ENCODE results near the gene DHX8.
"Not testable (repeated sequence)": the region's sequence is repeated elsewhere in the genome, so short reads cannot be mapped to it uniquely, and the experiment has no call there.

Gene DHX8

DNA sequence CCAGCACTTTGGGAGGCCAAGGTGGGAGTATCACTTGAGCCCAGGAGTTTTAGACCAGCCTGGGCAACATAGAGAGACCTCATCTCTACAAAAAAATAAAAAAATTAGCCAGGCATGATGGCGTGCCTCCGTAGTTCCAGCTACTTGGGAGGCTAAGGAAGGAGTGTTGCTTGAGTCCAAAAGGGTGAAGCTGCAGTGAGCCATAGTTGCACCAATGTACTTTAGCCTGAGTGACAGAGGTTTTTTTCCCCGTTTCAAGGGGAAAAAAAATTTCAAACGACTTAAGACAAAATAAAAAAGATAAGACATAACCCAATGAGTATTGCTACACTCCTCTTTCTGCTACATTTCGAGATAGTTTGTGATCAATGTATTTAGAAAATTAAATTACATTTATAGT, 6.8 kb downstream of the DHX8 start:
- peaks cover 19% of the 10 kb centered on the region for H3K79me2 ChIP-seq
- H3K9ac ChIP-seq, result no peak overlapping the region
- H3K4me2 ChIP-seq (ENCODE audit: low read length), result no peak overlapping the region
- H3K4me1 ChIP-seq, result no peaks in the 10 kb centered on the region
- H3K4me3 ChIP-seq (ENCODE audit: low read depth, low read length), result no peak overlapping the region
- H3K9me3 ChIP-seq (ENCODE audit: control insufficient read depth, low read length), result no peaks in the 10 kb centered on the region
- no peaks in the 10 kb centered on the region for H3K27me3 ChIP-seq (ENCODE audit: control insufficient read depth, insufficient read depth, low read length)
- no peaks in the 10 kb centered on the region for H3K36me3 ChIP-seq (ENCODE audit: control insufficient read depth, insufficient read depth, low read length)
- TF ChIP-seq, protein P1, sequence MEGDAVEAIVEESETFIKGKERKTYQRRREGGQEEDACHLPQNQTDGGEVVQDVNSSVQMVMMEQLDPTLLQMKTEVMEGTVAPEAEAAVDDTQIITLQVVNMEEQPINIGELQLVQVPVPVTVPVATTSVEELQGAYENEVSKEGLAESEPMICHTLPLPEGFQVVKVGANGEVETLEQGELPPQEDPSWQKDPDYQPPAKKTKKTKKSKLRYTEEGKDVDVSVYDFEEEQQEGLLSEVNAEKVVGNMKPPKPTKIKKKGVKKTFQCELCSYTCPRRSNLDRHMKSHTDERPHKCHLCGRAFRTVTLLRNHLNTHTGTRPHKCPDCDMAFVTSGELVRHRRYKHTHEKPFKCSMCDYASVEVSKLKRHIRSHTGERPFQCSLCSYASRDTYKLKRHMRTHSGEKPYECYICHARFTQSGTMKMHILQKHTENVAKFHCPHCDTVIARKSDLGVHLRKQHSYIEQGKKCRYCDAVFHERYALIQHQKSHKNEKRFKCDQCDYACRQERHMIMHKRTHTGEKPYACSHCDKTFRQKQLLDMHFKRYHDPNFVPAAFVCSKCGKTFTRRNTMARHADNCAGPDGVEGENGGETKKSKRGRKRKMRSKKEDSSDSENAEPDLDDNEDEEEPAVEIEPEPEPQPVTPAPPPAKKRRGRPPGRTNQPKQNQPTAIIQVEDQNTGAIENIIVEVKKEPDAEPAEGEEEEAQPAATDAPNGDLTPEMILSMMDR (IDR thresholded peaks at IDR 0.05), result no peak
- H3K27ac ChIP-seq, result no peak overlapping the region
- no peak overlapping the region for H2AFZ ChIP-seq

DNA sequence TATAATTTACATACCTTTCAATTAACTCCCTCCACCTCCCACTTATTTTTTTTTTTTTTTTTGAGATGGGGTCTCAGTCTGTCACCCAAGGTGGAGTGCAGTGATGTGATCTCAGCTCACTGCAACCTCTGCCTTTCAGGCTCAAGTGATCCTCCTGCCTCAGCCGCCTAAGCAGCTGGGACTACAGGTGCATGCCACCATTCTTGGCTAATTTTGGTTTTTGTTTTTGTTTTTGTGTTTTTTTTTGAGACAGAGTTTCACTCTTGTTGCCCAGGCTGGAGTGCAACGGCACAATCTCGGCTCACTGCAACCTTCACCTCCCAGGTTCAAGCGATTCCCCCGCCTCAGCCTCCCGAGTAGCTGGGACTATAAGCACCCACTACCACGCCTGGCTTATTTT, 25.7 kb downstream of the DHX8 start:
- H3K79me2 ChIP-seq; H3K4me2 ChIP-seq (ENCODE audit: low read length); H3K4me1 ChIP-seq; H3K36me3 ChIP-seq (ENCODE audit: control insufficient read depth, insufficient read depth, low read length); H3K27me3 ChIP-seq (ENCODE audit: control insufficient read depth, insufficient read depth, low read length); H3K9me3 ChIP-seq (ENCODE audit: control insufficient read depth, low read length); H3K4me3 ChIP-seq (ENCODE audit: low read depth, low read length); H3K27ac ChIP-seq; H2AFZ ChIP-seq; H3K9ac ChIP-seq: not testable (repeated sequence)

DNA sequence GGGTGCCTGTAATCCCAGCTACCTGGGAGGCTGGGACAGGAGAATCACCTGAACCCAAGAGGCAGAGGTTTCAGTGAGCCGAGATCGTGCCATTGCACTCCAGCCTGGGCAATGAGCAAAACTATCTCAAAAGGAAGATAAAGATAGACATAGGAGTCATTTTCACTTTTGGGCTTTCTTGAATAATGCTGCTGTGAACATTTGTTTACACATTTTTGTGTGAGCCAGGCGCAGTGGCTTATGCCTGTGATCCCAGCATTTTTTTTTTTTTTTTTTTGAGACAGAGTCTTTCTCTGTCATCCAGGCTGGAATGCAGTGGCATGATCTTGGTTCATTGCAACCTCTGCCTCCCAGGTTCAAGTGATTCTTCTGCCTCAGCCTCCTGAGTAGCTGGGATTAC, 27.4 kb downstream of the DHX8 start:
- H3K79me2 ChIP-seq; H3K4me2 ChIP-seq (ENCODE audit: low read length); H2AFZ ChIP-seq; H3K27me3 ChIP-seq (ENCODE audit: control insufficient read depth, insufficient read depth, low read length); H3K36me3 ChIP-seq (ENCODE audit: control insufficient read depth, insufficient read depth, low read length); H3K4me3 ChIP-seq (ENCODE audit: low read depth, low read length); H3K27ac ChIP-seq; H3K4me1 ChIP-seq; H3K9me3 ChIP-seq (ENCODE audit: control insufficient read depth, low read length); H3K9ac ChIP-seq: not testable (repeated sequence)

DNA sequence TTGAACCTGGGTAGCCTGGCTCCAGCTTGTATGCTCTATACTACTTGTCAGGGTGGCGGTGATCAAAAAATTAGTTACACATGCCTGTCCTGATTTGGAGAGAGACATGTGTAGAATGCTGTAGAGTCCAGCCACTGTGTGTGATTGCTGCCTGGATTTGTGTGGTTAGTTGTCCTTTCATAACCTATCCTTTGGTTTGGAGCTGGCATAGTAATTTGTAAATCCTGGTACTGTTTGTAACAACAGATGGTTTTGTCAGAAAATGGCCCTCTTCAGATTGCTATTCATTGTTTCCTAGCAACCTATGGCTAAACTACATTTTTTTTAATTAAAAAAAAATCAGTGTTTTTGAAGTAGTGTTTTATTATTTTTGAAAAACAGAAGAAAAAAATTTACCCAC, 31.9 kb downstream of the DHX8 start:
- Histone ChIP-seq H3K9ac (no peak overlapping the region), H3K4me2 (ENCODE audit: low read length) (no peak overlapping the region), H3K79me2 (no peaks in the 10 kb centered on the region), H3K9me3 (ENCODE audit: control insufficient read depth, low read length) (no peaks in the 10 kb centered on the region), H3K27me3 (ENCODE audit: control insufficient read depth, insufficient read depth, low read length) (no peaks in the 10 kb centered on the region), H3K4me1 (no peaks in the 10 kb centered on the region), H3K4me3 (ENCODE audit: low read depth, low read length) (no peak overlapping the region), H3K27ac (no peak overlapping the region), H2AFZ (no peak overlapping the region), H3K36me3 (ENCODE audit: control insufficient read depth, insufficient read depth, low read length) (no peaks in the 10 kb centered on the region)
- TF ChIP-seq, protein P1 (IDR thresholded peaks at IDR 0.05), result no peak

DNA sequence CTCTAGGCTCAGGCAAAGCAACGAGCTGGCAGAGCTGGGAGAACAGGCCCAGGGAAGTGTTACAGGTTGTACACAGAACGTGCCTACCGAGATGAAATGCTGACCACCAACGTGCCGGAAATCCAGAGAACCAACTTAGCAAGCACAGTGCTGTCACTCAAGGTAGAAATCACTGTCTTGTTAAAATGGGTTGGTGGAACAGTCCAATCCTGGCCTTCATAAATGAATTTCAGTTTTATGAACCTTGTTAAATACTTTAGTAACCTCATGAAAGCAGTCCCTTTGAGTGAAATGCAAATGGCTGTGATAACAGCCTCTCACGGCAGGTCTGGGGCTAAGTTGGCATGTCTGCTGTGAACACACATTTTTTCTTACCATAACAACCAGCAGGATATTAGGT, 33.4 kb downstream of the DHX8 start:
- Histone ChIP-seq H3K9ac (no peak overlapping the region), H3K4me3 (ENCODE audit: low read depth, low read length) (no peak overlapping the region), H3K4me2 (ENCODE audit: low read length) (no peak overlapping the region), H3K4me1 (no peaks in the 10 kb centered on the region), H3K27me3 (ENCODE audit: control insufficient read depth, insufficient read depth, low read length) (no peaks in the 10 kb centered on the region), H2AFZ (no peak overlapping the region), H3K27ac (no peak overlapping the region), H3K36me3 (ENCODE audit: control insufficient read depth, insufficient read depth, low read length) (no peaks in the 10 kb centered on the region), H3K79me2 (peaks cover 4% of the 10 kb centered on the region), H3K9me3 (ENCODE audit: control insufficient read depth, low read length) (no peaks in the 10 kb centered on the region)
- TF ChIP-seq, protein P1 (IDR thresholded peaks at IDR 0.05), result no peak

DNA sequence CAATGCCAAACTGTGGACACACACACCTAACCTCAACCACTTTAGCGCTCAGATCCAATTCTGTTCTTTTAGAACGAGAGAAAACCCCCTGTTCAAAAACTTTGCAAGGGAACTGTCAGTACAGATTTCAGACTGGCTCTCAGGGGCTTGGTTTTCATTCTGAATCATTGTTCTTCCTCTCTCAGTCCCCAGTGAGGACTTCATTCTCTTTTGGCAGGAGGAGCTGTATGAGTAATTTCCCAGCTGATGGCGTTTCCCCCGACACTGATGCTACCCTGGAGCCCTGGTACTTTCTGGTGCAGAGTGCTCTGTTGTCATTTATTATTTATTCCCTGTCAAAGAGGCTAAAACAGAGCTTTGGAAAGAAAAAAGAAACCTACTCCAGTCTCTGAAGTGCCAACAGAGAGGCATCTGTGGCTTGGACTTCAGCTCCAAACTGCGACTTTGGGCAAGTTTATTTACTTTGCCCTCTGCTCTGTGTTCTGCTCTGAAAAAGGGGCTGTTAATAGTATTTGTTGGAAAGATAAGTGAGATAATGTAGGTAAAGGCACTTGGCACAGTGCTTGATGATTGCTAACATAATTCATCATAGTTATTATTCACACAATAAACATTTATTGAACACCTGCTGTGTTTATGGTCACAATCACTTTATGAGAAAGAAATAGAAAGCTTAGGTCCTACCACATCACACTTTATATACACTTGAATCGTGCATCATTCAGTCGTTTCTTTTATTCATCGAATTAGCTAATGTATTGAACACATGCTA, 34.0 kb downstream of the DHX8 start:
- H3K9me3 ChIP-seq (ENCODE audit: control insufficient read depth, low read length), result no peaks in the 10 kb centered on the region
- no peaks in the 10 kb centered on the region for H3K4me1 ChIP-seq
- no peak overlapping the region for H2AFZ ChIP-seq
- TF ChIP-seq, protein P1 (IDR thresholded peaks at IDR 0.05), result no peak
- H3K4me3 ChIP-seq (ENCODE audit: low read depth, low read length), result no peak overlapping the region
- H3K27me3 ChIP-seq (ENCODE audit: control insufficient read depth, insufficient read depth, low read length), result no peaks in the 10 kb centered on the region
- peaks cover 4% of the 10 kb centered on the region for H3K79me2 ChIP-seq
- no peaks in the 10 kb centered on the region for H3K36me3 ChIP-seq (ENCODE audit: control insufficient read depth, insufficient read depth, low read length)
- H3K9ac ChIP-seq, result no peak overlapping the region
- H3K4me2 ChIP-seq (ENCODE audit: low read length), result no peak overlapping the region
- H3K27ac ChIP-seq, result no peak overlapping the region

Data from parathyroid adenoma (tissue), 2 donors.